Panc1 (cell line): Measurements from ENCODE around the gene MRGPRF.

Experiments used
- CTCF ChIP-seq: fragments of 450-650 bp; IDR thresholded peaks from 2 replicates; pipeline ENCODE4 v1.5.1; 2017; ENCODE audit warnings: mild to moderate bottlenecking
- POLR2AphosphoS5 ChIP-seq: IDR thresholded peaks from 2 replicates; pipeline ENCODE4 v1.6.1; 2012; ENCODE audit warnings: mild to moderate bottlenecking, low read depth, low read length, moderate library complexity
- TCF7L2 ChIP-seq: IDR thresholded peaks from 2 replicates; pipeline ENCODE4 v1.6.1; 2011; ENCODE audit warnings: mild to moderate bottlenecking, low read depth, low read length, inconsistent platforms

- TF ChIP-seq CTCF (no peak), POLR2AphosphoS5 (no peak), TCF7L2 (no peak)
Observed at GRCh38 chr11:69050592-69051380, 37.7 kb upstream of the MRGPRF start.
